GM12891 (cell line): ENCODE results near the gene ITGA7.

Experiments
- PAX5 ChIP-seq: IDR thresholded peaks from 2 replicates; pipeline ENCODE4 v1.6.1; 2011; ENCODE audit warnings: low read length, moderate library complexity, mild to moderate bottlenecking; ENCODE audit not compliant: insufficient read depth, severe bottlenecking
- POLR2A ChIP-seq: IDR thresholded peaks from 2 replicates; pipeline ENCODE4 v1.6.1; 2011; ENCODE audit warnings: low read depth, low read length, control low read depth
- POLR2AphosphoS5 ChIP-seq: IDR thresholded peaks from 2 replicates; pipeline ENCODE4 v1.6.1; 2011; ENCODE audit warnings: low read depth, low read length, control low read depth
- SPI1 ChIP-seq: IDR thresholded peaks from 2 replicates; pipeline ENCODE4 v1.6.1; 2011; ENCODE audit warnings: low read depth, low read length, control low read depth

DNA sequence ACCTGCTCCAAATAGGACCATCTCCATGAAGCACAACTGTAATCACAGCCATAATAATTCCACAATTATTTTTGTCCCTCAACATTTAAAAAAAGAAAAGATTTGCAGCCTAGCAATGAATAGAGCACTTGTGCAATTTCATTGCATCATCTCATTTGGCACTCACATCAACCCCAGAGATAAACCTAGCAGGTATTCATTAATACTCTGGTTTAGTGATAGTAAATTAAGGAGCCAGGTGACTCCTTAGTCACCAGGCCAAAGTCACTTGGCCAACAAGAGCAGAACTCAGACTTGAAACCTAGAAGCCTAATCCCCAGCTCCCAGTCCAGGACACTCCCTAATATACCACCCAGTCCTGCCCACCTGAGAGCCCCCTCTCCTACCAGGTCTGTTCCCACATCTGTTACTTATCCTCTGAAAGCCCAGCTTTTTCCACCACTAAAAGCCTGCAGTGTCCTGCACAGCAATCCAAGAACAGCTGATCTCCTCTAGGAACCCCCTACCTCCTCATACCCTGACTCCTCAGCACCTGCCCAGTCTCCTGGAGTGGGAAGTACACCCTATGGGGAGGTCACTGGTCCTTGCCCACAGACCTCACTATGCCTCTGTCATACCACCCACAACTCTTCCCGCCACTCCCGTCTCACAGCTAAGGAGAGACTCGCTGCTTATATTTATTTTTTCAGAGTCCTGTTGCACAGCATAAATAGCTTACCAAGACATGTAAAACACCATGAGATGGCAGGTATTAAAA, 48.9 kb downstream of the ITGA7 start:
- no peak for TF ChIP-seq SPI1
- no peak for TF ChIP-seq POLR2AphosphoS5
- no peak for TF ChIP-seq POLR2A
- TF ChIP-seq PAX5 = no peak
